Adrenal gland (tissue), 12 donors: ENCODE results near the gene GRIA4. TPM values are rescaled to one million over a fixed set of nuclear protein-coding genes. Genes with fewer than 3 reads are reported as not detected.

Experiments used
- DNase-seq, 7 donors: peaks; one replicate each; pipeline ENCODE4 v3.0.0-alpha.2; 2019 to 2020
- H3K27ac ChIP-seq, 5 donors: fragments of 200-600 bp; sonication (generic) in 4 of 5; 1 replicate in 3 of 5; 2 replicates in 2 of 5; pipeline versions ENCODE4 v1.5.1 to v1.8.0; 2016 to 2020; ENCODE audit warnings: mild to moderate bottlenecking in 1 of 5
- H3K27me3 ChIP-seq: fragments of 200-600 bp; 2 replicates; pipeline ENCODE4 v1.8.0; 2021
- H3K36me3 ChIP-seq, 2 donors: fragments of 200-600 bp; replicated peaks in 1 of 2; 1 replicate in 1 of 2; 2 replicates in 1 of 2; pipeline versions ENCODE4 v1.5.1 to v1.8.0; 2018 to 2022
- H3K4me1 ChIP-seq, 2 donors: fragments of 200-600 bp; replicated peaks in 1 of 2; 1 replicate in 1 of 2; 2 replicates in 1 of 2; pipeline versions ENCODE4 v1.5.1 to v1.8.0; 2018 to 2021
- H3K4me3 ChIP-seq, 4 donors: fragments of 200-600 bp; sonication (generic) in 3 of 4; one replicate each; pipeline ENCODE4 v1.5.1; 2016 to 2018
- H3K9me3 ChIP-seq, 3 donors: fragments of 200-600 bp; sonication (generic) in 1 of 3; replicated peaks in 1 of 3; 1 replicate in 2 of 3; 2 replicates in 1 of 3; pipeline versions ENCODE4 v1.5.1 to v1.8.0; 2016 to 2021
- CTCF ChIP-seq, 6 experiments: fragments of 450-650 bp in 4 of 6; fragments of 200-600 bp in 2 of 6; sonication (generic) in 1 of 6; IDR thresholded peaks; 1 replicate in 5 of 6; 2 replicates in 1 of 6; pipeline versions ENCODE4 v1.5.1 to v1.8.0; 2016 to 2021; ENCODE audit warnings: antibody characterized with exemption in 6 of 6, mild to moderate bottlenecking in 2 of 6, moderate library complexity in 1 of 6
- POLR2A ChIP-seq, 2 donors: fragments of 450-650 bp; IDR thresholded peaks; one replicate each; pipeline ENCODE4 v1.6.1; 2017; ENCODE audit warnings: antibody characterized with exemption in 2 of 2, mild to moderate bottlenecking in 2 of 2, moderate library complexity in 1 of 2
- WGBS, 4 donors: extraction: QIAGEN DNeasy Blood & Tissue Kit in 2 of 4; methylation state at CpG; one replicate each; pipeline versions ENCODE4 v1.1.5 to v1.1.7; 2013 to 2017; 5-methylcytosine and 5-hydroxymethylcytosine counted together
- intact Hi-C, 2 donors: fragments of 100-400 bp; cut with DNase I; formaldehyde crosslinking; loops; one replicate each; pipeline versions ENCODE4 v1.14.1 to v1.15.0; 2022 to 2023
- polyA plus RNA-seq, 3 donors: library from polyadenylated mRNA; stranded (reverse); fragments of 200-250 nt in 2 of 3; fragments of 350-450 nt in 1 of 3; fragmentation: Illumina TruSeq in 1 of 3; extraction: RNeasy Lipid Tissue Mini Kit (QIAGEN cat#74804) in 1 of 3; gene quantifications; one replicate each; pipeline ENCODE4 v1.2.3, GENCODE V29; 2013 to 2014
- total RNA-seq, 9 donors: library from RNA; depleted of rRNA in 4 of 9; stranded (reverse); fragments of >200 nt in 4 of 9; fragments of 120-200 nt in 1 of 9; fragmentation: NEBNext Ultra II Directional in 1 of 9; extraction: Animal tissue kit (Norgen Biotek cat#: 25700) in 1 of 9; gene quantifications; one replicate each; pipeline versions ENCODE4 v1.1.0 to v1.2.4, GENCODE V29; 2013 to 2023
- donor health status: healthy with polysubstance abuse.
- donor health status: Bipolar disorder and iron deficiency.
- donor health status: DM: yes; HTN: yes; CAD: no.
- donor health status: DM: no; HTN: no; CAD: no.
- donor health status: DM: no; HTN: no; CAD: no.
- donor health status: DM: yes; HTN: yes; CAD: no.

The GRIA4 gene
- total and polyA plus RNA-seq, 12 donors = 0.16 to 6.2 (median 2.0) TPM; not detected in 3

GRCh38 chr11:105935791-105936190 lies 325.9 kb downstream of the GRIA4 start:
- H3K36me3 ChIP-seq = no peaks in the 10 kb centered on the region
- whole genome bisulfite sequencing, 4 donors = 58 to 69% (median 63%) methylated on average over 2 of the region's 2 CpGs
- no peak for DNase-seq
- TF ChIP-seq POLR2A (IDR thresholded peaks at IDR 0.05) = no peak
- no peak for TF ChIP-seq CTCF (IDR thresholded peaks at IDR 0.05)
- no peak overlapping the region for H3K4me3 ChIP-seq
- intact Hi-C loops = no loop called here
- H3K9me3 ChIP-seq = no peaks in the 10 kb centered on the region
- no peaks in the 10 kb centered on the region for H3K4me1 ChIP-seq
- H3K27me3 ChIP-seq = no peaks in the 10 kb centered on the region
- H3K27ac ChIP-seq = no peak overlapping the region

GRCh38 chr11:105937331-105937730 lies 327.5 kb downstream of the GRIA4 start:
- intact Hi-C loops = no loop called here
- no peaks in the 10 kb centered on the region for H3K27me3 ChIP-seq

GRCh38 chr11:105937738-105938137 lies 327.9 kb downstream of the GRIA4 start:
- no peaks in the 10 kb centered on the region for H3K27me3 ChIP-seq
- DNase-seq = no peak
- intact Hi-C loops = no loop called here
- TF ChIP-seq CTCF (IDR thresholded peaks at IDR 0.05) = no peak
- TF ChIP-seq POLR2A (IDR thresholded peaks at IDR 0.05) = no peak
- no peak overlapping the region for H3K4me3 ChIP-seq
- no peaks in the 10 kb centered on the region for H3K4me1 ChIP-seq
- no peaks in the 10 kb centered on the region for H3K9me3 ChIP-seq
- H3K36me3 ChIP-seq = no peaks in the 10 kb centered on the region
- no peak overlapping the region for H3K27ac ChIP-seq
- WGBS, 4 donors = 62 to 76% (median 71%) methylated on average over 2 of the region's 2 CpGs

More at GRCh38 chr11:105937331-105937730, 327.5 kb downstream of the GRIA4 start:
- Histone ChIP-seq H3K4me1 (no peaks in the 10 kb centered on the region), H3K9me3 (no peaks in the 10 kb centered on the region), H3K4me3 (no peak overlapping the region), H3K36me3 (no peaks in the 10 kb centered on the region), H3K27ac (no peak overlapping the region)
- no peak for TF ChIP-seq CTCF (IDR thresholded peaks at IDR 0.05)
- no peak for TF ChIP-seq POLR2A (IDR thresholded peaks at IDR 0.05)
- WGBS, 4 donors = 16 to 39% (median 27%) methylated on average over 4 of the region's 4 CpGs
- no peak for DNase-seq

- Histone ChIP-seq H3K27me3 (no peaks in the 10 kb centered on the region), H3K4me3 (no peak overlapping the region), H3K27ac (no peak overlapping the region), H3K4me1 (no peaks in the 10 kb centered on the region), H3K9me3 (no peaks in the 10 kb centered on the region), H3K36me3 (no peaks in the 10 kb centered on the region)
- no peak for TF ChIP-seq CTCF (IDR thresholded peaks at IDR 0.05)
- TF ChIP-seq POLR2A (IDR thresholded peaks at IDR 0.05) = no peak
- intact Hi-C loops = no loop called here
- no peak for DNase-seq
- WGBS, 4 donors = 49 to 59% (median 55%) methylated on average over 2 of the region's 2 CpGs
Measured at GRCh38 chr11:105942921-105943320, 333.0 kb downstream of the GRIA4 start.
